A549 treated with dexamethasone at 1 μM for 4 hours (cell line): ENCODE measurements around the gene OR7E24. TPM values are rescaled to one million over a fixed set of nuclear protein-coding genes. Genes with fewer than 3 reads are reported as not detected.

Experiments used
- total RNA-seq: library from RNA; stranded (reverse); fragments of 200-300 nt; extraction: Qiagen RNA extraction; gene quantifications from 5 replicates; pipeline ENCODE4 v1.2.3, GENCODE V29; 2022

The OR7E24 gene
- total RNA-seq: not detected in 5 replicates

GRCh38 chr19:9250630-9251029, at the start of gene OR7E24:
OR7E24 (plus strand) TSS chr19:9250930; CDS start chr19:9251044, 114 bp downstream.

GRCh38 chr19:9219489-9219888, 31.2 kb upstream of the OR7E24 start, which contains the start of gene OR7D4:
OR7D4 (minus strand) TSS chr19:9219589; CDS start chr19:9214837, 4,752 bp downstream.

Other genes starting within 250 kb of the OR7E24 start
- gene MUC16, start 240.5 kb upstream of the OR7E24 start, total RNA-seq: 0.06 to 0.07 TPM (median 0.06 TPM) in 4 of 5 replicates, not detected in the other
- gene OR1M1, start 163.9 kb upstream of the OR7E24 start, total RNA-seq: not detected in 5 replicates
- gene OR7G2, start 143.5 kb upstream of the OR7E24 start, total RNA-seq: not detected in 5 replicates
- gene OR7G1, start 135.2 kb upstream of the OR7E24 start, total RNA-seq: not detected in 5 replicates
- gene OR7G3, start 124.0 kb upstream of the OR7E24 start, total RNA-seq: not detected in 5 replicates
- gene ZNF317, start 110.5 kb upstream of the OR7E24 start, total RNA-seq: 17.1 to 21.7 TPM (median 21.2 TPM) in 5 replicates
- gene OR7D2, start 72.0 kb upstream of the OR7E24 start, total RNA-seq: 0.04 to 0.07 TPM in 2 of 5 replicates, not detected in the others
- 0.02 to 0.08 TPM (median 0.05 TPM) in 3 of 5 replicates, not detected in the others for gene OR7D4, start 31.3 kb upstream of the OR7E24 start, total RNA-seq
- 1.2 to 2.2 TPM (median 1.9 TPM) in 5 replicates for gene ZNF699, start 58.9 kb downstream of the OR7E24 start, total RNA-seq
- 4.8 to 5.2 TPM (median 5.0 TPM) in 5 replicates for gene ZNF559, start 73.2 kb downstream of the OR7E24 start, total RNA-seq
- 0.49 to 0.66 TPM (median 0.61 TPM) in 5 replicates for gene ZNF177, start 112.1 kb downstream of the OR7E24 start, total RNA-seq
- 3.1 to 3.8 TPM (median 3.3 TPM) in 5 replicates for gene ZNF266, start 184.6 kb downstream of the OR7E24 start, total RNA-seq
- gene ZNF560, start 247.7 kb downstream of the OR7E24 start, total RNA-seq: not detected in 5 replicates